Measurements from ENCODE around the gene RPL41.
A peak's percentile ranks its signal among the peaks of the same experiment; 100 is the strongest.

The RPL41 gene

GRCh38 chr12:56118688-56119357, 2.4 kb downstream of the RPL41 start:
- 1% methylated on average over 9 of the region's 13 CpGs for WGBS (ENCODE audit: insufficient coverage)
- ChIA-PET POLR2A (interaction anchor here (0.6 to 4.4 kb wide), 8 partner anchors 9 to 234 kb away, joined by 3 to 35 read pairs (median 6); partner anchors contain the start of genes ESYT1, PA2G4 and SMARCC2), CTCF (interaction anchor here (0.7 to 12.4 kb wide), 24 partner anchors 9 to 345 kb away, joined by 3 to 198 read pairs (median 4); partner anchors contain the start of genes CS, ESYT1, MYL6B and PA2G4)
- Histone ChIP-seq H3K36me3 (ENCODE audit: control insufficient read depth in 4 of 4, insufficient read depth in 4 of 4, low read length in 3 of 4) (peaks cover 2 to 39% (median 19%) of the 10 kb centered on the region in 4 experiments), H3K27ac (ENCODE audit: insufficient read depth in 1 of 2, low read depth in 1 of 2, low read length in 2 of 2, poor library complexity in 1 of 2, severe bottlenecking in 2 of 2) (peak overlapping the region; percentile 59 to 94), H3K4me3 (ENCODE audit: control insufficient read depth in 1 of 7, extremely low read depth in 1 of 7, insufficient read depth in 4 of 7, low read depth in 2 of 7, low read length in 6 of 7) (peak overlapping the region; percentile 74 to 100 (median 90)), H3K27me3 (replicated peaks in 2 of 5; ENCODE audit: control insufficient read depth in 4 of 5, insufficient read depth in 5 of 5, low read length in 4 of 5) (no peaks in the 10 kb centered on the region), H3K9me3 (ENCODE audit: control extremely low read depth in 1 of 5, control insufficient read depth in 4 of 5, insufficient read depth in 2 of 5, low read depth in 1 of 5, low read length in 4 of 5) (no peaks in the 10 kb centered on the region), H3K4me1 (ENCODE audit: control extremely low read depth in 1 of 4, control insufficient read depth in 4 of 4, insufficient read depth in 4 of 4, low read length in 3 of 4) (peaks cover 13 to 36% (median 23%) of the 10 kb centered on the region in 4 experiments)
- DNase-seq, result no peak

GRCh38 chr12:56119361-56119796, 2.9 kb downstream of the RPL41 start:
- Histone ChIP-seq H3K4me3 (ENCODE audit: control insufficient read depth in 1 of 7, extremely low read depth in 1 of 7, insufficient read depth in 4 of 7, low read depth in 2 of 7, low read length in 6 of 7) (peak overlapping the region in 6 of 7 experiments; percentile 34 to 100 (median 90)), H3K36me3 (ENCODE audit: control insufficient read depth in 4 of 4, insufficient read depth in 4 of 4, low read length in 3 of 4) (peaks cover 2 to 37% (median 19%) of the 10 kb centered on the region in 4 experiments), H3K27ac (ENCODE audit: insufficient read depth in 1 of 2, low read depth in 1 of 2, low read length in 2 of 2, poor library complexity in 1 of 2, severe bottlenecking in 2 of 2) (peak overlapping the region in 1 of 2 experiments; percentile 94), H3K27me3 (replicated peaks in 2 of 5; ENCODE audit: control insufficient read depth in 4 of 5, insufficient read depth in 5 of 5, low read length in 4 of 5) (no peaks in the 10 kb centered on the region), H3K9me3 (ENCODE audit: control extremely low read depth in 1 of 5, control insufficient read depth in 4 of 5, insufficient read depth in 2 of 5, low read depth in 1 of 5, low read length in 4 of 5) (no peaks in the 10 kb centered on the region), H3K4me1 (ENCODE audit: control extremely low read depth in 1 of 4, control insufficient read depth in 4 of 4, insufficient read depth in 4 of 4, low read length in 3 of 4) (peaks cover 13 to 42% (median 27%) of the 10 kb centered on the region in 4 experiments)
- ChIA-PET CTCF (interaction anchor here (0.8 to 12.4 kb wide), 25 partner anchors 9 to 345 kb away, joined by 3 to 198 read pairs (median 5); partner anchors contain the start of genes ANKRD52, ESYT1, RNF41 and SMARCC2), POLR2A (interaction anchor here (1.7 kb wide), 1 partner anchor 70 kb away, joined by 13 read pairs; the partner anchor contains the start of gene SMARCC2)
- 0% methylated on average over 2 of the region's 2 CpGs for WGBS (ENCODE audit: insufficient coverage)
- DNase-seq, result peak; percentile 80 to 86 (median 84)

GRCh38 chr12:56120158-56120846, 3.9 kb downstream of the RPL41 start:
- 97% methylated on average over 17 of the region's 17 CpGs for WGBS (ENCODE audit: insufficient coverage)
- DNase-seq, result no peak
- peaks cover 2 to 36% (median 19%) of the 10 kb centered on the region in 4 experiments for H3K36me3 ChIP-seq (ENCODE audit: control insufficient read depth in 4 of 4, insufficient read depth in 4 of 4, low read length in 3 of 4)
- no peak overlapping the region for H3K4me3 ChIP-seq (ENCODE audit: control insufficient read depth in 1 of 7, extremely low read depth in 1 of 7, insufficient read depth in 4 of 7, low read depth in 2 of 7, low read length in 6 of 7)
- peaks cover 18 to 50% (median 36%) of the 10 kb centered on the region in 4 experiments for H3K4me1 ChIP-seq (ENCODE audit: control extremely low read depth in 1 of 4, control insufficient read depth in 4 of 4, insufficient read depth in 4 of 4, low read length in 3 of 4)
- POLR2A ChIA-PET, result no interaction called here
- H3K9me3 ChIP-seq (ENCODE audit: control extremely low read depth in 1 of 5, control insufficient read depth in 4 of 5, insufficient read depth in 2 of 5, low read depth in 1 of 5, low read length in 4 of 5), result no peaks in the 10 kb centered on the region
- peak overlapping the region in 1 of 2 experiments; percentile 94 for H3K27ac ChIP-seq (ENCODE audit: insufficient read depth in 1 of 2, low read depth in 1 of 2, low read length in 2 of 2, poor library complexity in 1 of 2, severe bottlenecking in 2 of 2)
- CTCF ChIA-PET, result interaction anchor here (0.6 to 12.4 kb wide), 27 partner anchors 8 to 344 kb away, joined by 3 to 198 read pairs (median 4); partner anchors contain the start of genes ANKRD52, ESYT1, RNF41 and SMARCC2
- no peaks in the 10 kb centered on the region for H3K27me3 ChIP-seq (replicated peaks in 2 of 5; ENCODE audit: control insufficient read depth in 4 of 5, insufficient read depth in 5 of 5, low read length in 4 of 5)

- Histone ChIP-seq H3K36me3 (ENCODE audit: control insufficient read depth in 4 of 4, insufficient read depth in 4 of 4, low read length in 3 of 4) (peaks cover 2 to 36% (median 19%) of the 10 kb centered on the region in 4 experiments), H3K27ac (ENCODE audit: insufficient read depth in 1 of 2, low read depth in 1 of 2, low read length in 2 of 2, poor library complexity in 1 of 2, severe bottlenecking in 2 of 2) (no peak overlapping the region), H3K4me3 (ENCODE audit: control insufficient read depth in 1 of 7, extremely low read depth in 1 of 7, insufficient read depth in 4 of 7, low read depth in 2 of 7, low read length in 6 of 7) (no peak overlapping the region), H3K27me3 (replicated peaks in 2 of 5; ENCODE audit: control insufficient read depth in 4 of 5, insufficient read depth in 5 of 5, low read length in 4 of 5) (no peaks in the 10 kb centered on the region), H3K4me1 (ENCODE audit: control extremely low read depth in 1 of 4, control insufficient read depth in 4 of 4, insufficient read depth in 4 of 4, low read length in 3 of 4) (peaks cover 22 to 56% (median 45%) of the 10 kb centered on the region in 4 experiments), H3K9me3 (ENCODE audit: control extremely low read depth in 1 of 5, control insufficient read depth in 4 of 5, insufficient read depth in 2 of 5, low read depth in 1 of 5, low read length in 4 of 5) (no peaks in the 10 kb centered on the region)
- CTCF ChIA-PET, result interaction anchor here (1.0 to 12.4 kb wide), 6 partner anchors 7 to 137 kb away, joined by 3 to 198 read pairs (median 4); partner anchors contain the start of genes ANKRD52, ESYT1 and SMARCC2
- 98% methylated on average over 10 of the region's 11 CpGs for WGBS (ENCODE audit: insufficient coverage)
- POLR2A ChIA-PET, result no interaction called here
- no peak for DNase-seq
Measured at GRCh38 chr12:56121204-56121870, 4.9 kb downstream of the RPL41 start.

GRCh38 chr12:56122637-56123036, 6.2 kb downstream of the RPL41 start:
- POLR2A ChIA-PET, result no interaction called here
- peaks cover 34 to 63% (median 56%) of the 10 kb centered on the region in 4 experiments for H3K4me1 ChIP-seq (ENCODE audit: control extremely low read depth in 1 of 4, control insufficient read depth in 4 of 4, insufficient read depth in 4 of 4, low read length in 3 of 4)
- H3K27ac ChIP-seq (ENCODE audit: insufficient read depth in 1 of 2, low read depth in 1 of 2, low read length in 2 of 2, poor library complexity in 1 of 2, severe bottlenecking in 2 of 2), result no peak overlapping the region

GRCh38 chr12:56124133-56124532, 7.7 kb downstream of the RPL41 start:
- Histone ChIP-seq H3K36me3 (ENCODE audit: control insufficient read depth in 4 of 4, insufficient read depth in 4 of 4, low read length in 3 of 4) (peaks cover 2 to 31% (median 19%) of the 10 kb centered on the region in 4 experiments), H3K4me3 (ENCODE audit: control insufficient read depth in 1 of 7, extremely low read depth in 1 of 7, insufficient read depth in 4 of 7, low read depth in 2 of 7, low read length in 6 of 7) (no peak overlapping the region), H3K4me1 (ENCODE audit: control extremely low read depth in 1 of 4, control insufficient read depth in 4 of 4, insufficient read depth in 4 of 4, low read length in 3 of 4) (peaks cover 27 to 60% (median 55%) of the 10 kb centered on the region in 4 experiments), H3K27me3 (replicated peaks in 2 of 5; ENCODE audit: control insufficient read depth in 4 of 5, insufficient read depth in 5 of 5, low read length in 4 of 5) (no peaks in the 10 kb centered on the region), H3K27ac (ENCODE audit: insufficient read depth in 1 of 2, low read depth in 1 of 2, low read length in 2 of 2, poor library complexity in 1 of 2, severe bottlenecking in 2 of 2) (peak overlapping the region in 1 of 2 experiments; percentile 91), H3K9me3 (ENCODE audit: control extremely low read depth in 1 of 5, control insufficient read depth in 4 of 5, insufficient read depth in 2 of 5, low read depth in 1 of 5, low read length in 4 of 5) (no peaks in the 10 kb centered on the region)
- POLR2A ChIA-PET, result no interaction called here
- CTCF ChIA-PET, result interaction anchor here (0.6 to 12.4 kb wide), 14 partner anchors 10 to 139 kb away, joined by 3 to 198 read pairs (median 4); partner anchors contain the start of genes ANKRD52, MYL6 and SMARCC2
- WGBS (ENCODE audit: insufficient coverage), result 79% methylated on average over 2 of the region's 4 CpGs
- no peak for DNase-seq

More at GRCh38 chr12:56122637-56123036, 6.2 kb downstream of the RPL41 start:
- CTCF ChIA-PET, result interaction anchor here (0.6 to 12.4 kb wide), 4 partner anchors 18 to 86 kb away, joined by 3 to 198 read pairs (median 48); partner anchors contain the start of genes MYL6 and SMARCC2
- Histone ChIP-seq H3K9me3 (ENCODE audit: control extremely low read depth in 1 of 5, control insufficient read depth in 4 of 5, insufficient read depth in 2 of 5, low read depth in 1 of 5, low read length in 4 of 5) (no peaks in the 10 kb centered on the region), H3K36me3 (ENCODE audit: control insufficient read depth in 4 of 4, insufficient read depth in 4 of 4, low read length in 3 of 4) (peaks cover 2 to 32% (median 19%) of the 10 kb centered on the region in 4 experiments), H3K4me3 (ENCODE audit: control insufficient read depth in 1 of 7, extremely low read depth in 1 of 7, insufficient read depth in 4 of 7, low read depth in 2 of 7, low read length in 6 of 7) (no peak overlapping the region), H3K27me3 (replicated peaks in 2 of 5; ENCODE audit: control insufficient read depth in 4 of 5, insufficient read depth in 5 of 5, low read length in 4 of 5) (no peaks in the 10 kb centered on the region)
- 100% methylated on average over 2 of the region's 2 CpGs for WGBS (ENCODE audit: insufficient coverage)
- DNase-seq, result no peak
